ENCODE results near the gene MAGEF1.

The MAGEF1 gene

DNA sequence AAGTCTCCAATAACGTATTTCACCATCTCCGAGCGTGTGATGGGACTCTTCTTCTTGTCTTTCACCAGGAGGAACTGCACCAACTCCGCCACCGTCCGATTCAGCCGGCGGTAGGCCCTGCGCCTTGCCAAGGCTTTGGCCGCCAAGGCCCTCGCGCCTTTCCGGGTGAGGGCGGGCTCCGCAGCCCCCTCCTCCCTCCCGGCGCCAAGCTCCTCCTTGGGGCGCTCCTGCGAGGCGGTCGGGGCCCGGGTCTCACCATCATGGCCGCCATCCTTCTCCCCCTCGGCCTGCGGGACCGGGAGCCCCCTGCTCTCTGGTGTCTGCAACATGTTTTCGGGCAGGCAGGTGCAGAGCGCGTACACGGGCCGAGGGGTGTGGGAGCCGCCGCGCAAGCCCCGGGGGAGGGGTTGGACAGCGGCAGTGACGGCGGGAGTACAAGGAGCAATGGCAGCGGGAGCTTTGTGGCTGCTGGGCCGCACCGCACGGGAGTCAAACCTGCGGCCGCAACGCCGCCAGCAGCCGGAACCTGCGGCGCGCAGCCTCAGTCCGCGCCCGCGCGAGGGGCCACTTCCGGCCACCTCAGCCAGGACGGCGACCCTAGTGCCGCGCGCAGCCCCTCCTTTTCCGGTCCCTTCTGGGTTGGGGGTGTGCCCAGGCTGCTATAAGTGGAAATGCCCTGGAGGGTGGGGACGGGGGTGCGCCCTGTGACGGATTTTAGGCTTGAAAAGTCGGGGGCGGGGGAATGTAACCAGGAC lies at the start of gene MAGEF1:
MAGEF1 (minus strand) TSS at position 572 of the 755 bp plus-strand sequence; CDS start at position 329, 243 bp downstream.
- H3K4me3 ChIP-seq (ENCODE audit: low read length): peak within 1 kb of the TSS; percentile 100
- H3K27me3 ChIP-seq (ENCODE audit: insufficient read depth, low read length): no peaks in the 10 kb centered on the region
- H3K4me1 ChIP-seq (ENCODE audit: insufficient read depth, low read length): peaks cover 15% of the 10 kb centered on the region; the same call in 1 of the 2 replicates
- H3K36me3 ChIP-seq (ENCODE audit: insufficient read depth, low read depth, low read length): peaks cover 24% of the 10 kb centered on the region
- H3K27ac ChIP-seq (ENCODE audit: low read length): peak within 1 kb of the TSS; percentile 93
- no peaks in the 10 kb centered on the region for H3K9me3 ChIP-seq (ENCODE audit: insufficient read depth, low read depth, low read length)
- peak within 1 kb of the TSS; percentile 99 for H3K9ac ChIP-seq (ENCODE audit: low read depth, low read length)

- no peaks in the 10 kb centered on the region for H3K36me3 ChIP-seq (ENCODE audit: insufficient read depth, low read depth, low read length)
- H3K9me3 ChIP-seq (ENCODE audit: insufficient read depth, low read depth, low read length): no peaks in the 10 kb centered on the region
- no peaks in the 10 kb centered on the region for H3K27me3 ChIP-seq (ENCODE audit: insufficient read depth, low read length)
- H3K9ac ChIP-seq (ENCODE audit: low read depth, low read length): no peak overlapping the region
- H3K4me1 ChIP-seq (ENCODE audit: insufficient read depth, low read length): peaks cover 9% of the 10 kb centered on the region
- H3K27ac ChIP-seq (ENCODE audit: low read length): no peak overlapping the region
- no peak overlapping the region for H3K4me3 ChIP-seq (ENCODE audit: low read length)
Observed at GRCh38 chr3:184761075-184761841, 49.4 kb upstream of the MAGEF1 start.

DNA sequence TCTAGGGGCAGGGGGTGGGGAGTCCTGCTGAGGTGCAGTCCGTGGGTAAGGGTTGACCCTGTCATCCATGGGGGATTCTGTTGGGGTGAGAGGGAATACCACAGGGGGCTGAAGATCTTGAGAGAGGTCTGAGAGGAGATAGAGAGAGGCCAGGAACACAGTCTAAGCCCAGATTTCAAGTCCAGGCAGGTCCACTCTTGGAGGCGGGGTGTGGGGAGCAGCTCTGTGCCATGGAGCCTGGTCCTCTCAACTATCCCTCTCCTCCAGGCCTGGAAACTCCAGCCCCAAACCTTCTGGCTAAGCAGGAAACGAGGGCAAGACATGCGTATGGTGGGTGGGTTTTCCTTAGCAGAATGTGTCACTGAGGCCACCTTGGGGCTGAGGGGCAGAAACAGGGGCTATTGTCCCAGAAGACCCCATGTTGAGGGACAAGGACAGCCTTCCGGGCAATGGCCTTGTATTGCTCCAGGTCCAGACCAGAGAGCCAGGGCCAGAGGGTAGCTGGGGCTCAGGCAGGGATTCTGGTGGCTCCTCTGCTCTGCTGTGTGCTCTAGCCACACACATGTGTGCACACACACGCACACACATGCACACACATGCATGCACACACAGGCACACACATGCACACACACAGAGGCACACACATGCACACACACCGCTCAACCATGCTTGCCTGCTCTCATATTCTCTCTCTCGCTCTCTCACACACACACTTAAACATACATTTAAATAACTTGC lies 48.6 kb upstream of the MAGEF1 start:
- Histone ChIP-seq H3K27me3 (ENCODE audit: insufficient read depth, low read length) (no peaks in the 10 kb centered on the region), H3K36me3 (ENCODE audit: insufficient read depth, low read depth, low read length) (no peaks in the 10 kb centered on the region), H3K4me1 (ENCODE audit: insufficient read depth, low read length) (peaks cover 14% of the 10 kb centered on the region), H3K9me3 (ENCODE audit: insufficient read depth, low read depth, low read length) (no peaks in the 10 kb centered on the region), H3K9ac (ENCODE audit: low read depth, low read length) (no peak overlapping the region), H3K27ac (ENCODE audit: low read length) (no peak overlapping the region), H3K4me3 (ENCODE audit: low read length) (no peak overlapping the region)

DNA sequence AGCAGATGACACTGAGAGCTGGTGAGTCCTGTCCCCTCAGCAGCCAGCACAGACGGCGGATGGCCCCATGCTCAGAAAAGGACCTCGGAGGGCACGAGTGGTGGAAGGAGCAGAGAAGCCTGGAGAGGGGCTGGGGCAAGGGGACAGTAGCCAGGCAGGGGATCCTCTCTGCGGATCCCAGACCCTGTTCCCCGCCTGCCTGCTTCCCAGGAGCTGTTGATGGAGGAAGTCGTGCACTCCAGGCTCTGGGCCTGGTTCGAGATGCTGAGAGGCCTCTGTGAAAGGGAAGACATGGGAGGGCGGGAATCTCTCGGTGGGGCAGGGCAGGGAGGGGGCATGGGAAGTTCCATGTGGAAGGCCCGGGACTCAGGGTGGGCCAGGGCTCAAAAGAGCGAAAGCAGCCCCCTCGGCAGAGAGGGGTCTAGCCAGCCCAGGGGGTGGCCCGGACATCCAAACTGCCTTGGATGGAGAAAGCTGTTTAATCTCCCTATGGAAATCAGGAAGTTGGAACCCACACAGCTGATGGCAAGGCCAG lies 47.9 kb upstream of the MAGEF1 start:
- H3K4me3 ChIP-seq (ENCODE audit: low read length): no peak overlapping the region
- no peaks in the 10 kb centered on the region for H3K9me3 ChIP-seq (ENCODE audit: insufficient read depth, low read depth, low read length)
- H3K27me3 ChIP-seq (ENCODE audit: insufficient read depth, low read length): no peaks in the 10 kb centered on the region
- no peak overlapping the region for H3K27ac ChIP-seq (ENCODE audit: low read length)
- H3K36me3 ChIP-seq (ENCODE audit: insufficient read depth, low read depth, low read length): no peaks in the 10 kb centered on the region
- peaks cover 16% of the 10 kb centered on the region for H3K4me1 ChIP-seq (ENCODE audit: insufficient read depth, low read length)
- no peak overlapping the region for H3K9ac ChIP-seq (ENCODE audit: low read depth, low read length)

DNA sequence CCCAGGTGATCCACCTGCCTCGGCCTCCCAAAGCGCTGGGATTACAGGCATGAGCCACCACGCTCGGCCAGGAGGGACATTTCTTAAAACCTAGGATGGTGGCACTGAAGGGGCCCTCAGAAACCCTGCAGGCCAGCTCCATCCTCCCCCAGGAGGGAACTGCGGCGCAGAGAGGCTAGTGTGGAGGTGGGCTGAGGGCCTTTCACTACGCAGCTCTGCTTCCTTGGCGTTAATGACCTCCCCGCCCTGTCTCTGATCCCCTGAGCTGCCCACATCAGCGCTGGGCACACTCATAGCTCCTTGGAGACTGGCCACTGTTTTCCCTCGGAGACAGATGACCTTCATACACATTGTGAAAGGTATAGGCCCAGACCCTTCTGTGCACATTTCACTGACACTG lies 46.2 kb upstream of the MAGEF1 start:
- Histone ChIP-seq H3K4me3 (ENCODE audit: low read length) (no peak overlapping the region), H3K4me1 (ENCODE audit: insufficient read depth, low read length) (peaks cover 16% of the 10 kb centered on the region), H3K36me3 (ENCODE audit: insufficient read depth, low read depth, low read length) (no peaks in the 10 kb centered on the region), H3K27me3 (ENCODE audit: insufficient read depth, low read length) (no peaks in the 10 kb centered on the region), H3K9me3 (ENCODE audit: insufficient read depth, low read depth, low read length) (no peaks in the 10 kb centered on the region), H3K9ac (ENCODE audit: low read depth, low read length) (no peak overlapping the region), H3K27ac (ENCODE audit: low read length) (no peak overlapping the region)

DNA sequence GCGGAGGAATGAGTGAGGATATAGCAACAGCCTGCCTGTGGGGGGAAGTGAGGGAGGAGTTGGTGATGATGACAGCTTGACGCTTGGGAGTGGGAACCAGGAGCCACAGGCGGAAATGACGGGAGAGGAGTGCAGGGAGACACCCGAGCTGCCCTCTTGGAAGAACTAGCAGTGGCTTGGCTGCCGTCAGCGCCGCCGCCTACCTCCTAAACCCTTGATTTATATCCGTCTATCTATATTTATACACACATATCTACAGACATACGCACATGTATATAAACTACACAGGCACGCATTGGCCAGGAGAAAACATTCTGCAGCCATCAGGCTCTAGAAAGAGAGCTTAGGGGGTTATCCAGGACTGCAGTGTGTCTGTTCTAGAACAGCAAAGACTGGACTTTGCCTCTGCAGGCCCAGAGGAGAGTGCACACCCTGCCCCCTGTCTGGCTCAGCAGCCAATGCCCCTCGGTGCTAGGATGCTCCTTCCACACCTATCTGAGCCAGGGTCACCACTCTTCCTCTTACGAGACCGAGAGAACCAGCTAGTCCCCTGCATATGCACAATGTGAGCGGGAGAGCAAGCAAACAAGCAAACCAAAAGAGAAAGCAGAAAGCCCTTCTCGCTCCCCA lies 45.3 kb upstream of the MAGEF1 start:
- Histone ChIP-seq H3K4me3 (ENCODE audit: low read length) (no peak overlapping the region), H3K9me3 (ENCODE audit: insufficient read depth, low read depth, low read length) (no peaks in the 10 kb centered on the region), H3K27me3 (ENCODE audit: insufficient read depth, low read length) (no peaks in the 10 kb centered on the region), H3K27ac (ENCODE audit: low read length) (no peak overlapping the region), H3K4me1 (ENCODE audit: insufficient read depth, low read length) (peaks cover 16% of the 10 kb centered on the region), H3K36me3 (ENCODE audit: insufficient read depth, low read depth, low read length) (no peaks in the 10 kb centered on the region), H3K9ac (ENCODE audit: low read depth, low read length) (0 out of 2 replicates have a peak overlapping the region, but pooled peaks have one; percentile 2)

GRCh38 chr3:184756151-184757021 lies 44.5 kb upstream of the MAGEF1 start:
- Histone ChIP-seq H3K4me3 (ENCODE audit: low read length) (no peak overlapping the region), H3K9ac (ENCODE audit: low read depth, low read length) (no peak overlapping the region), H3K27ac (ENCODE audit: low read length) (no peak overlapping the region), H3K4me1 (ENCODE audit: insufficient read depth, low read length) (peaks cover 16% of the 10 kb centered on the region), H3K9me3 (ENCODE audit: insufficient read depth, low read depth, low read length) (no peaks in the 10 kb centered on the region), H3K27me3 (ENCODE audit: insufficient read depth, low read length) (no peaks in the 10 kb centered on the region), H3K36me3 (ENCODE audit: insufficient read depth, low read depth, low read length) (no peaks in the 10 kb centered on the region)

DNA sequence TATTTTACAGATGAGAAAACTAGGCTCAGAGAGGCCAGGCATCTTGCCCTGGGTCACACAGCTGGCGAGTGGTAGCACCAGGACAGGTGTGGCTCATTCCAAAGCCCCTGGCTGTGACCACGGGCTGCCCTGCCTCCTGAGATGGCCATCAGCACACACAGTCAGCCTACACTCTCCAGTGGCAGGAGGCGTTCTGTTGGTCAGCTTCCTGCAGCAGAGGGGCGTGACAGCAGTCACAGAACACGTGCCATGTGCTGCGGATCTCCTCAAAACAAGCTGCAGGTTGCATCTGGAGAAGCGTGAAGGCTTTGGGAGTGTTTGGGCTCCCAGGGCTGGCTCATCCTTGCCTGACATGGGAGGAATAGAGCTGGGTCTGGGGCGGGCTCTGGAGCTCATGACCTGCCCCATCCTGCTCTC lies 43.5 kb upstream of the MAGEF1 start:
- H3K4me3 ChIP-seq (ENCODE audit: low read length): no peak overlapping the region

GRCh38 chr3:184752361-184752760 lies 40.5 kb upstream of the MAGEF1 start:
- H3K27ac ChIP-seq (ENCODE audit: low read length): no peak overlapping the region

More for the DNA sequence above, 43.5 kb upstream of the MAGEF1 start:
- H3K27ac ChIP-seq (ENCODE audit: low read length): no peak overlapping the region
- peaks cover 18% of the 10 kb centered on the region for H3K4me1 ChIP-seq (ENCODE audit: insufficient read depth, low read length)
- H3K9me3 ChIP-seq (ENCODE audit: insufficient read depth, low read depth, low read length): no peaks in the 10 kb centered on the region
- H3K36me3 ChIP-seq (ENCODE audit: insufficient read depth, low read depth, low read length): no peaks in the 10 kb centered on the region
- H3K9ac ChIP-seq (ENCODE audit: low read depth, low read length): no peak overlapping the region
- no peaks in the 10 kb centered on the region for H3K27me3 ChIP-seq (ENCODE audit: insufficient read depth, low read length)

GRCh38 chr3:184751204-184752040 lies 39.6 kb upstream of the MAGEF1 start:
- peaks cover 9% of the 10 kb centered on the region; the same call in 1 of the 2 replicates for H3K4me1 ChIP-seq (ENCODE audit: insufficient read depth, low read length)
- H3K9me3 ChIP-seq (ENCODE audit: insufficient read depth, low read depth, low read length): no peaks in the 10 kb centered on the region
- H3K9ac ChIP-seq (ENCODE audit: low read depth, low read length): no peak overlapping the region
- H3K27ac ChIP-seq (ENCODE audit: low read length): no peak overlapping the region
- no peaks in the 10 kb centered on the region for H3K27me3 ChIP-seq (ENCODE audit: insufficient read depth, low read length)
- no peak overlapping the region for H3K4me3 ChIP-seq (ENCODE audit: low read length)
- no peaks in the 10 kb centered on the region for H3K36me3 ChIP-seq (ENCODE audit: insufficient read depth, low read depth, low read length)

More at GRCh38 chr3:184752361-184752760, 40.5 kb upstream of the MAGEF1 start:
- Histone ChIP-seq H3K4me3 (ENCODE audit: low read length) (no peak overlapping the region), H3K9me3 (ENCODE audit: insufficient read depth, low read depth, low read length) (no peaks in the 10 kb centered on the region), H3K4me1 (ENCODE audit: insufficient read depth, low read length) (peaks cover 18% of the 10 kb centered on the region), H3K9ac (ENCODE audit: low read depth, low read length) (no peak overlapping the region), H3K36me3 (ENCODE audit: insufficient read depth, low read depth, low read length) (no peaks in the 10 kb centered on the region), H3K27me3 (ENCODE audit: insufficient read depth, low read length) (no peaks in the 10 kb centered on the region)
